ENCODE data around the gene BST1. TPM values are rescaled to one million over a fixed set of nuclear protein-coding genes. Genes with fewer than 3 reads are reported as not detected.

Gene BST1
- total and polyA plus RNA-seq, 2 of the 8 experiments (the other 6 are each of a cell fraction or from before 2014, with no cell fraction given) = 0.52 to 0.54 TPM

DNA sequence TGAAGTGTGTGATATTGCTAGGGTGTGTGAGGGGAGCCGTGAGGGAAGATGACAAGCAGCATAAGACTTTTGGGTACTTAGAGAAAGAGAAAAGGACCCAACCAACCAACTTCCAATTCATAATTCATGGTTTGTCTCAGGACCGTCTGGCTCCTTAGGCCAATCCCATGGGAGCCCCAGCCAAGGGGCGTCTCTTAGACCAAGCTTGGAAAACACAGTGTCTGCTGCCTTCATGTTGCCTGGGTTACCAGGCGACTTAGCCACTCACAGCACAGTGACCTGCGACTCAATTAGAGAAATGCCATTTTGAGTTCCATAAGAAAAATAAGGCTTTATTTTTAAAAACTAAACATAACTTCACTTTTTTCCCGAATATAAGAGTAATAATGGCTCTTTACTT, 32.7 kb downstream of the BST1 start:
- no peaks in the 10 kb centered on the region for H3K36me3 ChIP-seq (ENCODE audit: control insufficient read depth in 2 of 4, insufficient read depth in 4 of 4, low read length in 3 of 4)
- no peak overlapping the region for H3K56ac ChIP-seq (replicated peaks; ENCODE audit: insufficient read length, low read depth, low read length)
- no peak overlapping the region for H3K4me3 ChIP-seq (ENCODE audit: extremely low read depth in 1 of 4, insufficient read depth in 2 of 4, low read depth in 3 of 4, low read length in 4 of 4)
- H2BK15ac ChIP-seq (ENCODE audit: low read length) = no peak overlapping the region
- no peak for TF ChIP-seq JUN (IDR thresholded peaks at IDR 0.05; ENCODE audit: low read depth, low read length)
- H3K27me3 ChIP-seq (replicated peaks in 1 of 4; ENCODE audit: control insufficient read depth in 3 of 4, extremely low read depth in 1 of 4, insufficient read depth in 3 of 4, low read length in 3 of 4) = no peaks in the 10 kb centered on the region
- H4K5ac ChIP-seq (ENCODE audit: insufficient read length, low read depth, low read length) = no peak overlapping the region
- no peak overlapping the region for H3K23ac ChIP-seq (ENCODE audit: insufficient read length)
- no peaks in the 10 kb centered on the region for H3K79me2 ChIP-seq (ENCODE audit: control insufficient read depth in 1 of 2, insufficient read depth in 2 of 2, low read length in 2 of 2)
- H2AFZ ChIP-seq (ENCODE audit: low read length) = no peak overlapping the region
- WGBS, 2 experiments (ENCODE audit: extremely low coverage in 1 of 2, insufficient coverage in 1 of 2, insufficient read length in 1 of 2, insufficient replicate concordance in 2 of 2, low coverage in 1 of 2, low lambda C conversion rate in 2 of 2, missing lambda C conversion rate in 1 of 2) = 84% methylated on average over 6 of the region's 6 CpGs; no CpG with 5 or more reads in 1 of the 2 experiments
- H4K8ac ChIP-seq (ENCODE audit: extremely low read depth, insufficient read depth, low read length) = no peak overlapping the region
- H3K4me2 ChIP-seq (ENCODE audit: insufficient read depth in 1 of 2, low read depth in 2 of 2, low read length in 2 of 2) = no peak overlapping the region
- H2BK12ac ChIP-seq (ENCODE audit: low read depth, low read length) = no peak overlapping the region
- H3K9ac ChIP-seq (replicated peaks in 1 of 4; ENCODE audit: extremely low read depth in 1 of 4, low read depth in 3 of 4, low read length in 3 of 4) = no peak overlapping the region
- no peaks in the 10 kb centered on the region for H4K20me1 ChIP-seq (replicated peaks in 1 of 2; ENCODE audit: control insufficient read depth in 1 of 2, insufficient read depth in 2 of 2, low read length in 2 of 2)
- no peak for DNase-seq (ENCODE audit: low read depth in 1 of 2, low spot score in 2 of 2)
- no peaks in the 10 kb centered on the region for H3K4me1 ChIP-seq (replicated peaks in 1 of 4; ENCODE audit: control insufficient read depth in 3 of 4, insufficient read depth in 4 of 4, low read length in 3 of 4)
- no peak overlapping the region for H3K18ac ChIP-seq (ENCODE audit: extremely low read depth, low read length)
- H3K4ac ChIP-seq (replicated peaks; ENCODE audit: insufficient read length, low read depth, low read length) = no peak overlapping the region
- CTCF ChIA-PET (ENCODE audit: partially characterized antibody) = interaction anchor here (1.4 to 2.0 kb wide), 2 partner anchors 9 to 10 kb away, joined by 4 to 8 read pairs; no protein-coding TSS in a partner anchor
- no peaks in the 10 kb centered on the region; the same call in 1 of the 2 replicates for H3K23me2 ChIP-seq (ENCODE audit: low read depth, low read length)
- no peak overlapping the region for H4K91ac ChIP-seq (replicated peaks; ENCODE audit: insufficient read length, low read length)
- POLR2A ChIA-PET (ENCODE audit: partially characterized antibody) = no interaction called here
- no peak overlapping the region for H2BK5ac ChIP-seq (ENCODE audit: low read depth, low read length)
- no peak overlapping the region for H2BK120ac ChIP-seq (replicated peaks; ENCODE audit: low read depth, low read length)
- no peak overlapping the region for H3K27ac ChIP-seq (ENCODE audit: low read depth, low read length)
- FAIRE-seq = no peak
- no peak overlapping the region for H3K14ac ChIP-seq (ENCODE audit: insufficient read length)
- H2AK5ac ChIP-seq (ENCODE audit: low read depth, low read length) = no peak overlapping the region
- no peaks in the 10 kb centered on the region for H3K9me3 ChIP-seq (ENCODE audit: insufficient read depth in 2 of 2, low read depth in 1 of 2, low read length in 1 of 2)
- H3K79me1 ChIP-seq (ENCODE audit: low read depth, low read length) = no peaks in the 10 kb centered on the region
- H2BK20ac ChIP-seq (ENCODE audit: low read length) = no peak overlapping the region
